SU-DHL-6 (cell line): ENCODE results near the gene GRID1.

ENCODE experiments used
- EZH2phosphoT487 ChIP-seq: fragments of 200-600 bp; sonication (generic), shearing (Covaris generic); conservative IDR thresholded peaks from 2 replicates; pipeline ENCODE4 v1.6.1; 2018; ENCODE audit warnings: mild to moderate bottlenecking, antibody characterized with exemption, low read length, moderate library complexity, mixed read lengths
- TF ChIP-seq, protein P1 (sequence below): fragments of 200-600 bp; sonication (generic); IDR thresholded peaks from one replicate; pipeline ENCODE4 v1.5.1; 2017; ENCODE audit warnings: antibody characterized with exemption, mild to moderate bottlenecking, low read length, moderate library complexity; ENCODE audit not compliant: insufficient read depth, poor library complexity, severe bottlenecking

DNA sequence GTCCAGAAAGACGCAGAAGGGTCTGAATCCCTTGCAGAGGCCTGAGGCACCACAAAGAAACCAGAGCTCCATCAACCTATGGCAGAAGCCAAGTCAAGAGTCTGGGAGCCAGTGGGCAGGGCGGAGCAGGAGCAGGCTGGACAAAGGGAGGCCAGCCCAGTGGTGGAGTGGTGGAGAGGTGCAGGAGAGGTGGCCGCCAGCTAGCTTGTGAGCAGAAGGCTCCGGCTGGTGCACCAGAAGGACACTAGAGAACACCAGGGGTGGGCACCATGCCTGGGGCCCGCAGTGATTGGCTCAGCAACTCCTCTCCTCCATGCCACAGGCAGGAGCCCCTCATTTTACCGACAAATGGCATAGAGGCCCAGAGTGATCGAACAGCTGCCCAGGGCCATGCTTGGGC lies 186.6 kb downstream of the GRID1 start:
- no peak for TF ChIP-seq EZH2phosphoT487
- TF ChIP-seq, protein P1, sequence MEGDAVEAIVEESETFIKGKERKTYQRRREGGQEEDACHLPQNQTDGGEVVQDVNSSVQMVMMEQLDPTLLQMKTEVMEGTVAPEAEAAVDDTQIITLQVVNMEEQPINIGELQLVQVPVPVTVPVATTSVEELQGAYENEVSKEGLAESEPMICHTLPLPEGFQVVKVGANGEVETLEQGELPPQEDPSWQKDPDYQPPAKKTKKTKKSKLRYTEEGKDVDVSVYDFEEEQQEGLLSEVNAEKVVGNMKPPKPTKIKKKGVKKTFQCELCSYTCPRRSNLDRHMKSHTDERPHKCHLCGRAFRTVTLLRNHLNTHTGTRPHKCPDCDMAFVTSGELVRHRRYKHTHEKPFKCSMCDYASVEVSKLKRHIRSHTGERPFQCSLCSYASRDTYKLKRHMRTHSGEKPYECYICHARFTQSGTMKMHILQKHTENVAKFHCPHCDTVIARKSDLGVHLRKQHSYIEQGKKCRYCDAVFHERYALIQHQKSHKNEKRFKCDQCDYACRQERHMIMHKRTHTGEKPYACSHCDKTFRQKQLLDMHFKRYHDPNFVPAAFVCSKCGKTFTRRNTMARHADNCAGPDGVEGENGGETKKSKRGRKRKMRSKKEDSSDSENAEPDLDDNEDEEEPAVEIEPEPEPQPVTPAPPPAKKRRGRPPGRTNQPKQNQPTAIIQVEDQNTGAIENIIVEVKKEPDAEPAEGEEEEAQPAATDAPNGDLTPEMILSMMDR = no peak
